ENCODE data around the gene EPHA7. TPM values are rescaled to one million over a fixed set of nuclear protein-coding genes. Genes with fewer than 3 reads are reported as not detected.

EPHA7 gene
- total RNA-seq, 1 donor from 2014 or later, result 12.4 TPM

DNA sequence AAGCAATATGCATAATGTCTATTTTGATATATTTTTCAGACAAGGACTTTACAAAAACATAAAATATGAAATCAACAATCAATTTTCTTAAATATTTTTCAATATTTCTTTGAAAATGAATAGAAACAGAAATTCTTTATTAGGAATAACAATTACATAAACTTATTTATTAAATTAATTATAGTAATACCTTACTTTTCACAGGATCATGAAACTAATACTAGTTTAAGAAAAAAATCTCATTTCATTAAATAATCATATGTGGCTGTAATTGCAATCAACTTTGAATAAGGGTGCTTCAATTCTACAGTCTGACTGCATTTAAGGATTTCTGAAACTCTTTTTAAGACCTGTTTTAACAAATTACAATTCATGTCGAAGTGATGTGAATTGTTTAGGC, 26.6 kb downstream of the EPHA7 start:
- Mint-ChIP-seq H3K4me1 (peaks cover 8% of the 10 kb centered on the region), H3K27me3 (ENCODE audit: low read depth) (no peaks in the 10 kb centered on the region), H3K36me3 (no peaks in the 10 kb centered on the region), H3K9me3 (no peaks in the 10 kb centered on the region), H3K4me3 (no peak overlapping the region), H3K27ac (no peak overlapping the region)
- TF ChIP-seq, protein P1, sequence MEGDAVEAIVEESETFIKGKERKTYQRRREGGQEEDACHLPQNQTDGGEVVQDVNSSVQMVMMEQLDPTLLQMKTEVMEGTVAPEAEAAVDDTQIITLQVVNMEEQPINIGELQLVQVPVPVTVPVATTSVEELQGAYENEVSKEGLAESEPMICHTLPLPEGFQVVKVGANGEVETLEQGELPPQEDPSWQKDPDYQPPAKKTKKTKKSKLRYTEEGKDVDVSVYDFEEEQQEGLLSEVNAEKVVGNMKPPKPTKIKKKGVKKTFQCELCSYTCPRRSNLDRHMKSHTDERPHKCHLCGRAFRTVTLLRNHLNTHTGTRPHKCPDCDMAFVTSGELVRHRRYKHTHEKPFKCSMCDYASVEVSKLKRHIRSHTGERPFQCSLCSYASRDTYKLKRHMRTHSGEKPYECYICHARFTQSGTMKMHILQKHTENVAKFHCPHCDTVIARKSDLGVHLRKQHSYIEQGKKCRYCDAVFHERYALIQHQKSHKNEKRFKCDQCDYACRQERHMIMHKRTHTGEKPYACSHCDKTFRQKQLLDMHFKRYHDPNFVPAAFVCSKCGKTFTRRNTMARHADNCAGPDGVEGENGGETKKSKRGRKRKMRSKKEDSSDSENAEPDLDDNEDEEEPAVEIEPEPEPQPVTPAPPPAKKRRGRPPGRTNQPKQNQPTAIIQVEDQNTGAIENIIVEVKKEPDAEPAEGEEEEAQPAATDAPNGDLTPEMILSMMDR (IDR thresholded peaks at IDR 0.05; ENCODE audit: unreplicated experiment), result no peak
- DNase-seq (ENCODE audit: low spot score in 2 of 2, unreplicated experiment in 2 of 2), result no peak

DNA sequence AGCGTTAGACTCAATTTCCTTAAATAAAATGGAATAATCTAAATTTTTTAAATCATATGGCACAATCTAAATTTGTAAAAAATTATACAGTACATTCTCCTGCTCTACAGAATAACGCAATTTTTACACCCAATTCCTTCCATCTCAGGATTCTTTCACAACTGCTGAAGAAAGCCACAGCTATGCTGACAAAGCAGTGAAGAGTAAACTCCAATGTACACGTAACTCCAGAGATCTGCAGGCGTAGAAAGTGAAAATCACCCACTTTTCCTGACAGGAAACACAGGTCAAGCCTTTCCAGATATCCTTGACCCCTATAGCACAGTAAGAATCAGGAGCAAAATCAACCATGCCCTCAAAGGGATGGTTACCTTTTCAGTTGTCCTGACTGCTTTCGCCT, 27.4 kb downstream of the EPHA7 start:
- no peak for DNase-seq (ENCODE audit: low spot score in 2 of 2, unreplicated experiment in 2 of 2)
- no peak overlapping the region for H3K27ac Mint-ChIP-seq
- no peaks in the 10 kb centered on the region for H3K36me3 Mint-ChIP-seq
- no peak overlapping the region for H3K4me3 Mint-ChIP-seq
- TF ChIP-seq, protein P1 (IDR thresholded peaks at IDR 0.05; ENCODE audit: unreplicated experiment), result no peak
- peaks cover 5% of the 10 kb centered on the region for H3K4me1 Mint-ChIP-seq
- no peaks in the 10 kb centered on the region for H3K9me3 Mint-ChIP-seq
- H3K27me3 Mint-ChIP-seq (ENCODE audit: low read depth), result no peaks in the 10 kb centered on the region

DNA sequence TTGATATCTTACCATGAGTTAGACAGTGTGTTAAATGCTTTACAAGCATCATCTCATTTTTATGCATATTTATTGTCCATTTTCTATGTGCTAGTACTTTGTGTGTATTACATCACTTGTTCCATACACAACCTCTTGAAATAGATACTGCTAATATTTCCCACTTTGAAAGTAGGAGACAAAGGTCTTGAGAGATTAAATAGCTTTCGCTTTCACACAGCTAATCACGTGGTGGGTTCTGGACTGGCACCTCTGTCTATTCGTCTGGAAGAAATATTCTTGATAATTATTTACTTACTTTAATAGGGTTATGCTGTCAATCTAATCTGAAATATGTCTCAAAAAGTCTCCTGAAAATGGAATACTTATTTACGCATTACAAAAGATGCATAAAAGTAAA, 30.2 kb downstream of the EPHA7 start:
- Mint-ChIP-seq H3K27ac (no peak overlapping the region), H3K4me1 (peaks cover under 1% of the 10 kb centered on the region), H3K27me3 (ENCODE audit: low read depth) (no peaks in the 10 kb centered on the region), H3K36me3 (no peaks in the 10 kb centered on the region), H3K9me3 (no peaks in the 10 kb centered on the region), H3K4me3 (no peak overlapping the region)
- TF ChIP-seq, protein P1 (IDR thresholded peaks at IDR 0.05; ENCODE audit: unreplicated experiment), result no peak
- DNase-seq (ENCODE audit: low spot score in 2 of 2, unreplicated experiment in 2 of 2), result no peak

DNA sequence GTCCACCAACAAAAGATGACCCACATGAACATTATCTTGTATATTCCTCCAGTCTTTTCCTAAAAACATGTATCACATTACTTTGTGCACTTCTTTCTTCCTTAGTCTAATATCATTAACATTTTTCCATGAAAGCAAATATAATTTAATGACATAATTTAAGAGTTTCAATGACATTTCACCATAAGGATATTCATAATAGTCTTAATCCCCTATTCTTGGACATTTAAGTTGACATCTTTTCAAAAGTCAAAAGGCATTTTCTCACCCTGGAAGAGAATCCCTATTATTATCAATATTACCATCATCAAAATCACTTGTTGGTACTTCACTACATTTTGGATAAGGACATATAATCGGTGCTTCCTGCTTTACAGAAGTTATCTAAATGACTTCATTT, 31.3 kb downstream of the EPHA7 start:
- Mint-ChIP-seq H3K4me3 (no peak overlapping the region), H3K36me3 (no peaks in the 10 kb centered on the region), H3K9me3 (no peaks in the 10 kb centered on the region), H3K27ac (no peak overlapping the region), H3K27me3 (ENCODE audit: low read depth) (no peaks in the 10 kb centered on the region), H3K4me1 (no peaks in the 10 kb centered on the region)
- no peak for DNase-seq (ENCODE audit: low spot score in 2 of 2, unreplicated experiment in 2 of 2)
- TF ChIP-seq, protein P1 (IDR thresholded peaks at IDR 0.05; ENCODE audit: unreplicated experiment), result no peak

DNA sequence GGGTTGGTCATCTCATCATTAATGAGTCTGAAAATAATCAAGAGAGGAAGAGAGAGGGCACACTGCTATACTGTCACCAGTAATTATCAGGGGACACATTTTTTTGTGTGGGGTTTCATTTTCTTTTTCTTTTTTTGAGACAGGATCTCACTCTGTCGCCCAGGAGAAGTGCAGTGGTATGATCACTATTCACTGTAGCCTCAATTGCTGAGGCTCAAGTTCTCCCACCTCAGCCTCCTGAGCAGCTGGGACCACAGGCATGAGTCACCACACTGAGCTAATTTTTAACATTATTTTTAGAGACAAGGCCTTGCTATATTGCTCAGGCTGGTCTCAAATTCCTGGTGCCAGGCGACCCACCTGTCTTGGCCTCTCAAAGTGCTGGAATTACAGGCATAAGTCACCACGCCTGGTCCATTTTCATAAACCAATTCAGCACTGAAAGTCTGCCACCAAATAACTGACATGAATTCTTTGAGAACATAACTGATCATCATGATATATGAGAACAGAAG, 43.3 kb downstream of the EPHA7 start:
- Mint-ChIP-seq H3K36me3 (no peaks in the 10 kb centered on the region), H3K27ac (no peak overlapping the region), H3K4me1 (no peaks in the 10 kb centered on the region), H3K4me3 (no peak overlapping the region), H3K9me3 (no peaks in the 10 kb centered on the region), H3K27me3 (ENCODE audit: low read depth) (no peaks in the 10 kb centered on the region)
- DNase-seq (ENCODE audit: low spot score in 2 of 2, unreplicated experiment in 2 of 2), result no peak
- TF ChIP-seq, protein P1 (IDR thresholded peaks at IDR 0.05; ENCODE audit: unreplicated experiment), result no peak

DNA sequence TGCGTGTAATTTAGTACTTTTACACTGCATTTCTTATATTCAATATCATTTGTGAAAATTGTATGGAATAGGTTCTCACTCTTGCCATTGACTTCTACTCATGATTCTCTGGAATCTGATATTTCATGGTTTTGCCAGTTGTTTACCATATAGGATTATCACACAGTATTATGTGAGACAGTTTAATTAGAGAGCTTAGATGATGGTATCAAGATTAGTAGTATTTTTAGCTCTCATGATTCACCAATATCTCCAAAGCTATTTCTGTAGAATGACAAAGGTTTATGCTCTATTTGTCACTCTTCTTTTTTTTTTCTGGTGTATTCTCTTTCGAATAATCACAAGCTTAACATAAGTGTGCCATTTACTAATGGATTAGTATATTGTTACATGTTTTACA, 45.9 kb downstream of the EPHA7 start:
- Mint-ChIP-seq H3K36me3 (no peaks in the 10 kb centered on the region), H3K27me3 (ENCODE audit: low read depth) (no peaks in the 10 kb centered on the region), H3K4me3 (no peak overlapping the region), H3K4me1 (no peaks in the 10 kb centered on the region), H3K9me3 (no peaks in the 10 kb centered on the region), H3K27ac (no peak overlapping the region)
- TF ChIP-seq, protein P1 (IDR thresholded peaks at IDR 0.05; ENCODE audit: unreplicated experiment), result no peak
- DNase-seq (ENCODE audit: low spot score in 2 of 2, unreplicated experiment in 2 of 2), result no peak

Measured in mesothelial cell of epicardium (in vitro differentiated cells).